GM21526 (cell line): ENCODE measurements around the gene HVCN1.
A peak's percentile ranks its signal among the peaks of the same experiment; 100 is the strongest.
"Not testable (repeated sequence)": the region's sequence is repeated elsewhere in the genome, so short reads cannot be mapped to it uniquely, and the experiment has no call there.

Experiments
- ATAC-seq: cut with Tn5 transposase; IDR thresholded peaks from one replicate; pipeline ENCODE4 v1.9.1; 2021; ENCODE audit warnings: moderate library complexity; ENCODE audit not compliant: unreplicated experiment, low FRiP score

Gene HVCN1

DNA sequence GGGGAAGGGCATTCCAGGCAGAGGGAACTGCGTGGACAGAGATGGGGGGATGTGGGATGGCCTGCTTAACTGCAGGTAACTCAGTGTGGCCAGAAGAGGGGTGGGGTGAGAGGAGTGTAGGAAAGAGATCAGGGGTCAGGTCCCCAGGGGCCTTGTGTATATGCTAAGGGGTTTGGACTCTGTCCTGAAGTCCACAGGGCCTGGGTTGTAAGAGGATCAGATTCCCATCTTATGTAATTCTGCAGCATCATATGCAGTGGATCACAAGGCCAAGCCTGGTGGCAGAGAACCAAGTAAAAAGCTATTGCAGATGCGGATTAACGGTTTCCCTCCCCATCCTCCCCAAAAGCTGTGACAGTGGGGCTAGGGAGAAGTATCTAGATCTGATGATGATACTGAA lies 66.3 kb downstream of the HVCN1 start:
- ATAC-seq: no peak

DNA sequence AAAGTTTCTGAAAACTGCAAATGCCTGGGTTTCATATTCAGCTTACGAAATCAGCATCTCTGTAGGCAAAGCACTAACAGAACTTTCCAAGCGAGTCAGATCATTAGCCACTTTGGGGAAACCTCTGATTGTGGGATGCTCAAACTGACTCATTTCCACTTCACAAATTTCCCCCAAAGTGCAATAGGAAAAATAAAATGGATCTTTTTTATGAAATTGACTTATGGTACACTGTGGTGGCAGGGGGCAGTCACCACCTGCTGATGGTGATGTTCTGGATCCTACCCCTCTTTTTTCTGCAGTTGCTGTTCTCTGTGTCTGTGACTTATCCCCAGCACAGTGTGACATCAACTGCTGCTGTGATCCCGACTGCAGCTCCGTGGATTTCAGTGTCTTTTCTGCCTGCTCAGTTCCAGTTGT lies 69.4 kb downstream of the HVCN1 start:
- ATAC-seq: no peak

DNA sequence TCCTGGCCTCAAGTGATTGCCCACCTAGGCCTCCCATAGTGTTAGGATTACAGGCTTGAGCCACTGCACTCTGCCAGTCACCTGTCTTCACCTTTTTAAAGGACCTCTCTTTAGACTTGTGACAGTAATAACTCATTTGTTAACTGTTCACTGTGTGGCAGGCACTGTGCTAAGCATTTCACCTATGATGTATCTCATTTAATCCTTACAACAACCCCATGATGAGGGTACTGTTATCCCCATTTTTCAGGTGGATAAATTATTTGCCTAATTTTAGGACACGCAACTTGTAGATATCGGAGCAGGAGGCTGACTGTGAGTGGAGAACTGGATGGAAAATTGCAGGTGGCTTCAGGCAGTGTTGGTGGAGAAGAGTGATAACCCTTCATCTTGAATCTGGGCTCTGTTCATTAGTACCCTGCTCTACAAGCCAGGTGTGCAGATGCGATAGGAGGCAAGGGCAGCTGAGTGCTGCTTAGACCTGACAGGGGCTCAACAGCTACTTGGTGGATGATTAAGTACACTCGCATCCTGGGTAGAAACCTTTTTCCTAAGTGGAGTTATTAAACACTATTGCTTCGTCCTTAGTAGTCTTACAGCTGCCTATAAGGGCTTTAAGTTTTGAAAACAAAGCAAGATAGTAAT lies 72.3 kb downstream of the HVCN1 start:
- ATAC-seq: no peak

DNA sequence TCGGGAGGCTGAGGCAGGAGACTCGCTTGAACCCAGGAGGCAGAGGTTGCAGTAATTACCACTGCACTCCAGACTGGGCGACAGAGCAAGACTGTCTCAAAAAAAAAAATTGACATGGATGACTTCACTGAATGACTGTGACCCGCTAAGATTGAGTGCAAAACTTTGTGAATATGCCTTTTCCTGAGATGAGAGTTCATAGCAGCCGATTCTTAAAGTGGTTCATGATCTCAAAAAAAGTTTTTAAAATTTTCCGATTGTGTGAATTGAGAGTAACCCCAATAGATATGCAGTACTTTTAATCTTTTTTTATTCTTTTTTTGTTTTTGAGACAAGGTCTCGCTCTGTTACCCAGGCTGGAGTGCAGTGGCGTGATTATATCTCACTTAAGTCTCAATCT lies 73.7 kb downstream of the HVCN1 start:
- no peak for ATAC-seq

DNA sequence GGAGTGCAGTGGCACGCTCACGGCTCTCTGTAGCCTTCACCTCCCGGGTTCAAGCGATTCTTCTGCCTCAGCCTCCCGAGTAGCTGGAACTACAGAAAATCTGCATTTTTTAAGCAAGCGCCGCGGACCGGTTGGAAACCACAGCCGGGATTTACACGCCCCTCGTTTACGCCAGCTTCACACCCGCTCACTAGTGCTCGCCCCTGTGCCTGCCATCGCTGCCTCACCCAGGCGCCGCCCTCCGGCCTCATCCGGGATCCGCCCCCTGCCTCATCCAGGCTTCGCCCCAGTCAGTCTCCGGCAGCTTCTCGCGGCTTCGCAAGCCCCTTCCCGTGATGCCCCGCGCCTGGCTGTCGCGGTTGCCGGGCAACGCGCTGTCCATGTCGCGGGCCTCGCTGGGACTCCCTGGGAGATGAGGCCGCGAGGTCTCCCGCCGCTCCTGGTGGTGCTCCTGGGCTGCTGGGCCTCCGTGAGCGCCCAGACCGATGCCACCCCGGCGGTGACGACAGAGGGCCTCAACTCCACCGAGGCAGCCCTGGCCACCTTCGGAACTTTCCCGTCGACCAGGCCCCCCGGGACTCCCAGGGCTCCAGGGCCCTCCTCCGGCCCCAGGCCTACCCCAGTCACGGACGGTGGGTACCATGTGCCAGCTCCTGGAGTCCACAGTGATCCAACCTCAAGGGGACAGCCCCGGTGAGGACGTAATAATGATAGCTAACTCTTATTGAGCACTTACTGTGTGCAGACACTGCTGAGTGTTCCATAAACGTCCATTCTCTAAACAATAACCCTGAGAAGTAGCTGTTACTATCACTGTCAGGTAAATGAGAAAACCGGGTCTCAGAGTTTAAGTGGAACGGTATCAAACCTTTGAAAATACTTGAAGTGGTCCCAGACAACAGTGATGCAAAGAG lies 74.9 kb downstream of the HVCN1 start, which contains the start of gene TCTN1:
Gene TCTN1 (plus strand): TSS at position 359 of the 914 bp plus-strand sequence. CDS start 54 bp downstream, at position 413.
- peak; percentile 80 for ATAC-seq

DNA sequence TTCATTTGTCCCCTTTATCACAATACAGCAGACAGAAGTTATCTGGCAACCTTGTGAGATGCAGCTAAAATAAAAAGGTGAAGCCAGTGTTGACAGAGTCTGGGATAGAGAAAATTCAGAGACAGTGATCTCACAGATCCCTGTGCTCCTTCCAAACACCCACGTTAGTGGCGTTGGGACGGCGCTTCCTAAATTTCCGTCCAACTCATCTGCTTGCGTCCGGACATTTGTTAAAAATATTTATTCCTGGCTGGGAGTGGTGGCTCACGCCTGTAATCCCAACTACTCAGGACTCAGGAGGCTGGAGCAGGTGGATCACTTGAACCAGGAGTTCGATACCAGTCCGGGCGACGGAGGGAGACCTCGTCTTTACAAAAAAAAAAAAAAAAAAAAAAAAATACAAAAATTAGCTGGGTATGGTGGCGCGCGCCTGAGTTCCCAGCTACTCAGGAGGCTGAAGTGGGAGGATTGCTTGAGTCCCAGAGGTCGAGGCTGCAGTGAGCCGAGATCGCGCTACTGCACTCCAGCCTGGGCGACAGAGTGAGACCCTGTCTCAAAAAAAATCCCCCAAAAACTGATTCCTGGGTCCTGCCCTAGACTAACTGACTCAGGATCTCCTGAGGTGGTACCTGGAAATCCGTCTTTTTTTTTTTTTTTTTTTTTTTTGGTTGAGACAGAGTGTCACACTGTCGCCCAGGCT lies 75.7 kb downstream of the HVCN1 start:
- no peak for ATAC-seq

DNA sequence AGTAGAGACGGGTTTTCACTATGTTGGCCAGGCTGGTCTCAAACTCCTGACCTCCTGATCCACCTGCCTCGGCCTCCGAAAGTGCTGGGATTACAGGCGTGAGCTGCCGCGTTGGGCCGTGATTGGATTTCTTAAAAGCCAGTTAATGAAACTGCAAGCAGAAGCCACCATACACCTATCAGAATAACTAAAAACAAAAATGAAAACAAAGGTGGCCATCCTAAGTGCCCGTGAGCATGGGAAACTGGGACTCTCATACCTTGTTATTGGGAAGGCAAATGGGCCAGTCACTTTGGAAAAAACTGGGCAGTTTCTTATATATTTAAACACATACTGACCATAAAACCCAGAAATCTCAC lies 82.7 kb downstream of the HVCN1 start:
- ATAC-seq: no peak

DNA sequence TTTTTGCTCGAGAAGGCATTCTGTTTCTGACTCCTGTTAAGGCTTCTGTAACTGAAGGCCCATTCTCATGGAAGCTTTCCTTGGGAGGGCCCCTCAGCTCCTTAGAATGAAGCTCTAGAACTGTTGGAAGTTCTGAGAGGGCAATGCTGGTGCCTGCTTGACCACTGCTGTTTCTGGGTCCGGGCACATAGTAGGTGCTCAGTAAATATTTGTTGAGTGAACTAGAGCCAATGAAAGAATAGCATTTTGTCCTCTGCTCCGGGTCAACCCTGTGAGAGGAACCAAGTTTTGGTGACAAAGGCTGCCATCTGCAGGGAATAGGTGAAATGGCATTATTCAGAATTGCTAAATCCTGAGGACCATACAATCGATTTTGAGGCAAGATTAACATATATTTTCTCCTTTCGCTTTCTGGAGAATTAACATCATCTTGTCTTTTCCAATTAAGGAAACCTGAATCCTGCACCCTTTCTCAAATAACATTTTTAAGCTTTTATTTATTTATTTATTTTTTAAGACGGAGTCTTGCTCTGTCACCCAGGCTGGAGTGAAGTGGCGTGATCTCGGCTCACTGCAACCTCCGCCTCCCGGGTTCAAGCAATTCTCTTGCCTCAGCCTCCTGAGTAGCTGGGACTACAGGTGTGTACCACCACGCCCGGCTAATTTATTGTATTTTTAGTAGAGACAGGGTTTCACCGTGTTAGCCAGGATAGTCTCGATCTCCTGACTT lies 86.7 kb downstream of the HVCN1 start:
- not testable (repeated sequence) for ATAC-seq

DNA sequence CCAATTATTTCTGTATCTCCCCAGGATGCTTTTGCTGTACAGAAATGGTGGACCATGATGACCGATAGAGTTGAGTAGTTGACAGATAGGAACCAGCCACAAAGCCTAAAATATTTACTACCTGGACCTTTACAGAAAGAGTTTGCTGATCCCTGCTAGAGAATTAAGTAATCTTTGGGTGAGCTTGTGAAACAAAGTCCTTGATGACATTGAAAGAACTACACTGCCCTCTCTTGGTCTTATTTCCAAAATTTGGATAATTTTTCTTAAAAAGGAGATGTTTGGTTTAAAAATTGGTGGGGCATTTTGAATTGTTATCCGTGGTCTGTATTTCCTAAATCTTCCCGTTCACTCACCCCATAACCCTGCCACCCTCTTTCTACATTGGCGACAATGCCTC lies 88.7 kb downstream of the HVCN1 start:
- no peak for ATAC-seq

DNA sequence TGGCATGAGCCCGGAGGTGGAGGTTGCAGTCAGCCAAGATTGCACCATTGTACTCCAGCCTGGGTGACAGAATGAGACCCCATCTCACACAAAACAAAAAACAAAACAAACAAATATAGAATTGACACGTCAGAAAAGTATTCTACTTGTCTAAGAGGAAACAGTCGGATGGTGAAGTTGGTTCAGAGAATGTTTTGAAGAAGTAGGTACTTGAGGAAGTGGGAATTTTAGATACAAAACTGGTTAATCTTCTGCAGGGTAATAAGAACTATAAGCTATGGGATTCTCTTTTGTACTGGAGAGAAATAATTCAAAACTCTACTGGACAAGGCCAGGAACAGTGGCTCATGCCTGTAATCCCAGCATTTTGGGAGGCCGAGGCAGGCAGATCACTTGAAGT lies 89.6 kb downstream of the HVCN1 start:
- ATAC-seq: no peak
